Measurements from ENCODE around the gene ZMIZ1.

GRCh38 chr10:79045566-79046175 is 23.1 kb upstream of the ZMIZ1 start:
- TF ChIP-seq CTCF (IDR thresholded peaks at IDR 0.05), result no peak
- no peak for TF ChIP-seq POLR2A (IDR thresholded peaks at IDR 0.05)
